H1 (cell line): Measurements from ENCODE around the gene TSNAXIP1. TPM values are rescaled to one million over a fixed set of nuclear protein-coding genes. Genes with fewer than 3 reads are reported as not detected.

ENCODE experiments used
- CHD2 ChIP-seq: IDR thresholded peaks from 2 replicates; pipeline ENCODE4 v1.6.1; 2012; ENCODE audit warnings: low read length, improper control_type of control experiment
- SIX5 ChIP-seq: IDR thresholded peaks from 2 replicates; pipeline ENCODE4 v1.6.1; 2011; ENCODE audit warnings: mild to moderate bottlenecking, low read depth, low read length
- SRF ChIP-seq: IDR thresholded peaks from 2 replicates; pipeline ENCODE4 v1.6.1; 2011; ENCODE audit warnings: mild to moderate bottlenecking, low read depth, low read length, moderate library complexity
- ZNF274 ChIP-seq: IDR thresholded peaks from 2 replicates; pipeline ENCODE4 v1.7.0; 2012; ENCODE audit warnings: low read length, borderline replicate concordance; ENCODE audit errors: extremely low read depth
- polyA plus RNA-seq, 7 experiments: library from polyadenylated mRNA; depleted of rRNA in 3 of 7; stranded (reverse) in 5 of 7; unstranded in 2 of 7; fragments of >200 nt in 5 of 7; fragments of 200-250 nt in 2 of 7; gene quantifications; 1 replicate in 5 of 7; 2 replicates in 1 of 7; 4 replicates in 1 of 7; pipeline versions ENCODE4 v1.2.1 to v1.2.3, GENCODE V29; 2011 to 2013; ENCODE audit warnings: missing spikeins in 2 of 7, mixed read lengths in 2 of 7
- total RNA-seq: library from RNA; stranded (reverse); fragmentation: NEBNext Ultra II Directional; extraction: Animal tissue kit (Norgen Biotek cat#: 25700); gene quantifications from 2 replicates; pipeline ENCODE4 v1.2.1, GENCODE V29; 2021

The TSNAXIP1 gene
- total and polyA plus RNA-seq, 2 of the 8 experiments (the other 6 are each of a cell fraction or from before 2014, with no cell fraction given) = 0.37 to 0.94 TPM

- TF ChIP-seq SRF (no peak), CHD2 (no peak), ZNF274 (no peak), SIX5 (no peak)
Observed at GRCh38 chr16:67861877-67862276, 55.2 kb downstream of the TSNAXIP1 start (continued).
